ENCODE results near the gene RASGRF1. TPM values are rescaled to one million over a fixed set of nuclear protein-coding genes. Genes with fewer than 3 reads are reported as not detected.

RASGRF1 gene
- total RNA-seq, 1 donor from 2014 or later = 11.4 TPM

GRCh38 chr15:79010278-79010677 is 80.3 kb downstream of the RASGRF1 start:
- intact Hi-C loops (cut with micrococcal nuclease) = no loop called here
- ChIA-PET CTCF (no interaction called here), POLR2A (no interaction called here)
- Mint-ChIP-seq H3K36me3 (ENCODE audit: low read depth) (no peaks in the 10 kb centered on the region), H3K4me3 (no peak overlapping the region), H3K27me3 (no peaks in the 10 kb centered on the region), H3K4me1 (peaks cover 49% of the 10 kb centered on the region), H3K9me3 (no peaks in the 10 kb centered on the region), H3K27ac (no peak overlapping the region)
- ATAC-seq (ENCODE audit: low read depth) = no peak
- TF ChIP-seq CTCF (IDR thresholded peaks at IDR 0.05) = no peak
- DNase-seq = no peak

GRCh38 chr15:79009379-79009778 is 81.2 kb downstream of the RASGRF1 start:
- H3K36me3 Mint-ChIP-seq (ENCODE audit: low read depth) = no peaks in the 10 kb centered on the region
- ATAC-seq (ENCODE audit: low read depth) (no peak), DNase-seq (no peak)
- H3K27me3 Mint-ChIP-seq = no peaks in the 10 kb centered on the region
- H3K4me3 Mint-ChIP-seq = no peak overlapping the region
- peak overlapping the region; percentile 41 for H3K27ac Mint-ChIP-seq
- intact Hi-C loops (cut with micrococcal nuclease) = no loop called here
- POLR2A ChIA-PET = no interaction called here
- no peak for TF ChIP-seq CTCF (IDR thresholded peaks at IDR 0.05)
- CTCF ChIA-PET = no interaction called here
- H3K9me3 Mint-ChIP-seq = no peaks in the 10 kb centered on the region
- peaks cover 53% of the 10 kb centered on the region for H3K4me1 Mint-ChIP-seq

GRCh38 chr15:79008659-79009058 is 81.9 kb downstream of the RASGRF1 start:
- no peak for TF ChIP-seq CTCF (IDR thresholded peaks at IDR 0.05)
- Mint-ChIP-seq H3K9me3 (no peaks in the 10 kb centered on the region), H3K4me1 (peaks cover 57% of the 10 kb centered on the region), H3K27me3 (no peaks in the 10 kb centered on the region), H3K36me3 (ENCODE audit: low read depth) (no peaks in the 10 kb centered on the region), H3K4me3 (no peak overlapping the region), H3K27ac (peak overlapping the region; percentile 42)
- DNase-seq = no peak
- ChIA-PET POLR2A (no interaction called here), CTCF (no interaction called here)
- no peak for ATAC-seq (ENCODE audit: low read depth)
- intact Hi-C loops (cut with micrococcal nuclease) = no loop called here

GRCh38 chr15:79007066-79007465 is 83.5 kb downstream of the RASGRF1 start:
- intact Hi-C loops (cut with micrococcal nuclease) = loop anchor here (1.0 kb wide), 1 partner anchor 98 kb away; no protein-coding TSS in a partner anchor
- Mint-ChIP-seq H3K9me3 (no peaks in the 10 kb centered on the region), H3K4me3 (no peak overlapping the region), H3K27me3 (no peaks in the 10 kb centered on the region), H3K36me3 (ENCODE audit: low read depth) (no peaks in the 10 kb centered on the region), H3K4me1 (peaks cover 69% of the 10 kb centered on the region), H3K27ac (no peak overlapping the region)
- no peak for TF ChIP-seq CTCF (IDR thresholded peaks at IDR 0.05)
- CTCF ChIA-PET = interaction anchor here (0.6 to 3.6 kb wide), 15 partner anchors 16 to 178 kb away, joined by 3 to 22 read pairs (median 4); no protein-coding TSS in a partner anchor
- DNase-seq = no peak
- no peak for ATAC-seq (ENCODE audit: low read depth)
- POLR2A ChIA-PET = interaction anchor here (0.7 to 1.6 kb wide), 8 partner anchors 10 to 80 kb away, joined by 3 to 9 read pairs (median 4); partner anchors contain the start of gene CTSH

GRCh38 chr15:79006071-79006470 is 84.5 kb downstream of the RASGRF1 start:
- H3K9me3 Mint-ChIP-seq = no peaks in the 10 kb centered on the region
- POLR2A ChIA-PET = interaction anchor here (0.5 to 1.6 kb wide), 5 partner anchors 19 to 897 kb away, joined by 3 to 9 read pairs (median 3); partner anchors contain the start of gene CTSH
- intact Hi-C loops (cut with micrococcal nuclease) = no loop called here
- no peak for TF ChIP-seq CTCF (IDR thresholded peaks at IDR 0.05)
- no peaks in the 10 kb centered on the region for H3K27me3 Mint-ChIP-seq
- H3K27ac Mint-ChIP-seq = peak overlapping the region; percentile 32
- H3K36me3 Mint-ChIP-seq (ENCODE audit: low read depth) = no peaks in the 10 kb centered on the region
- ATAC-seq (ENCODE audit: low read depth) = no peak
- H3K4me3 Mint-ChIP-seq = no peak overlapping the region
- CTCF ChIA-PET = interaction anchor here (1.0 to 3.6 kb wide), 5 partner anchors 17 to 179 kb away, joined by 3 to 22 read pairs (median 7); no protein-coding TSS in a partner anchor
- peaks cover 69% of the 10 kb centered on the region for H3K4me1 Mint-ChIP-seq
- DNase-seq = no peak

Data from activated B cell treated with CpG ODN at 0.5 μM for 24 hours (primary cell).